GM23338 (cell line): Measurements from ENCODE around the gene HOXC5. TPM values are rescaled to one million over a fixed set of nuclear protein-coding genes. Genes with fewer than 3 reads are reported as not detected.
A peak's percentile ranks its signal among the peaks of the same experiment; 100 is the strongest.

Source experiments
- ATAC-seq: fragments of 200-7000 bp; cut with Tn5 transposase; 3 replicates; pipeline ENCODE4 v1.9.1; 2020
- DNase-seq: peaks from one replicate; pipeline ENCODE4 v3.0.0-alpha.2; 2015; ENCODE audit warnings: low spot score
- H2AFZ ChIP-seq: fragments of 200-600 bp; sonication (generic); 2 replicates; pipeline ENCODE4 v1.8.0; 2016; ENCODE audit warnings: antibody characterized with exemption, mild to moderate bottlenecking, moderate library complexity
- H3F3A ChIP-seq: fragments of 200-600 bp; sonication (generic); replicated peaks from 2 replicates; pipeline ENCODE4 v1.8.0; 2017; ENCODE audit warnings: antibody characterized with exemption, mixed run types, low read depth
- H3K27ac ChIP-seq: fragments of 200-600 bp; sonication (generic); 2 replicates; pipeline ENCODE4 v1.6.1; 2016; ENCODE audit warnings: low read depth
- H3K27me3 ChIP-seq: fragments of 200-600 bp; sonication (generic); 2 replicates; pipeline ENCODE4 v1.8.0; 2016; ENCODE audit warnings: mild to moderate bottlenecking, mixed run types, moderate library complexity; ENCODE audit not compliant: insufficient read depth
- H3K36me3 ChIP-seq: fragments of 200-600 bp; sonication (generic); 2 replicates; pipeline ENCODE4 v1.8.0; 2016; ENCODE audit warnings: mild to moderate bottlenecking; ENCODE audit not compliant: insufficient read depth
- H3K4me1 ChIP-seq: fragments of 200-600 bp; sonication (generic); 2 replicates; pipeline ENCODE4 v1.8.0; 2016; ENCODE audit warnings: mild to moderate bottlenecking, moderate library complexity; ENCODE audit not compliant: insufficient read depth
- H3K4me2 ChIP-seq: fragments of 200-600 bp; sonication (generic); 2 replicates; pipeline ENCODE4 v1.7.1; 2017; ENCODE audit warnings: mixed run types
- H3K4me3 ChIP-seq: fragments of 200-600 bp; sonication (generic); 2 replicates; pipeline ENCODE4 v1.6.1; 2016; ENCODE audit warnings: mixed run types
- H3K79me2 ChIP-seq: fragments of 200-600 bp; sonication (generic); replicated peaks from 2 replicates; pipeline ENCODE4 v1.8.0; 2017; ENCODE audit warnings: mild to moderate bottlenecking; ENCODE audit not compliant: insufficient read depth
- H3K9me2 ChIP-seq: fragments of 200-600 bp; sonication (generic); 2 replicates; pipeline ENCODE4 v1.8.0; 2017; ENCODE audit not compliant: insufficient read depth
- H4K20me1 ChIP-seq: fragments of 200-600 bp; sonication (generic); replicated peaks from 2 replicates; pipeline ENCODE4 v1.8.0; 2017; ENCODE audit warnings: mild to moderate bottlenecking; ENCODE audit not compliant: insufficient read depth
- H3K27ac Mint-ChIP-seq: 2 replicates; pipeline ENCODE4 v1.8.0; 2020; ENCODE audit warnings: inconsistent platforms, mild to moderate bottlenecking, moderate library complexity, mixed read lengths
- H3K27me3 Mint-ChIP-seq: 3 replicates; pipeline ENCODE4 v1.8.0; 2022; ENCODE audit warnings: low read depth, mild to moderate bottlenecking, moderate library complexity, mixed read lengths, inconsistent platforms; ENCODE audit not compliant: insufficient read depth, poor library complexity
- H3K36me3 Mint-ChIP-seq: 3 replicates; pipeline ENCODE4 v1.8.0; 2021; ENCODE audit warnings: low read depth, mild to moderate bottlenecking, inconsistent platforms, moderate library complexity, mixed read lengths
- H3K4me1 Mint-ChIP-seq: 3 replicates; pipeline ENCODE4 v1.8.0; 2020; ENCODE audit warnings: mild to moderate bottlenecking, inconsistent platforms, mixed read lengths
- H3K4me3 Mint-ChIP-seq: 3 replicates; pipeline ENCODE4 v1.8.0; 2021; ENCODE audit warnings: moderate library complexity, mild to moderate bottlenecking, inconsistent platforms, mixed read lengths
- H3K9me3 Mint-ChIP-seq: 3 replicates; pipeline ENCODE4 v1.8.0; 2020; ENCODE audit warnings: moderate library complexity, mild to moderate bottlenecking, inconsistent platforms, mixed read lengths
- EZH2 ChIP-seq: fragments of 200-600 bp; sonication (generic); IDR thresholded peaks from one replicate; pipeline ENCODE4 v1.8.0; 2017; ENCODE audit warnings: antibody characterized with exemption, mild to moderate bottlenecking, low read depth; ENCODE audit not compliant: unreplicated experiment
- EZH2phosphoT487 ChIP-seq: fragments of 200-600 bp; sonication (generic); IDR thresholded peaks from one replicate; pipeline ENCODE4 v1.8.1; 2018; ENCODE audit warnings: antibody characterized with exemption; ENCODE audit not compliant: unreplicated experiment
- POLR2AphosphoS5 ChIP-seq: IDR thresholded peaks from 2 replicates; pipeline ENCODE4 v1.6.1; 2016; ENCODE audit warnings: antibody characterized with exemption, low read depth
- ZNF331 ChIP-seq: fragments of 250-450 bp; sonication (Bioruptor Pico); IDR thresholded peaks from 2 replicates; pipeline ENCODE4 v1.5.0; 2020; ENCODE audit warnings: low read depth, mild to moderate bottlenecking, moderate library complexity
- polyA plus RNA-seq: library from polyadenylated mRNA; unstranded; fragments of >200 nt; fragmentation: Nextera tagmentation; extraction: Ambion mirVana; gene quantifications from 2 replicates; pipeline ENCODE4 v1.2.1, GENCODE V29; 2016
- total RNA-seq: library from RNA; depleted of rRNA; stranded (reverse); fragments of >200 nt; shearing (Covaris generic); gene quantifications from 2 replicates; pipeline ENCODE4 v1.2.3, GENCODE V29; 2014

HOXC5 gene
- total and polyA plus RNA-seq, 2 experiments from 2014 or later: not detected

DNA sequence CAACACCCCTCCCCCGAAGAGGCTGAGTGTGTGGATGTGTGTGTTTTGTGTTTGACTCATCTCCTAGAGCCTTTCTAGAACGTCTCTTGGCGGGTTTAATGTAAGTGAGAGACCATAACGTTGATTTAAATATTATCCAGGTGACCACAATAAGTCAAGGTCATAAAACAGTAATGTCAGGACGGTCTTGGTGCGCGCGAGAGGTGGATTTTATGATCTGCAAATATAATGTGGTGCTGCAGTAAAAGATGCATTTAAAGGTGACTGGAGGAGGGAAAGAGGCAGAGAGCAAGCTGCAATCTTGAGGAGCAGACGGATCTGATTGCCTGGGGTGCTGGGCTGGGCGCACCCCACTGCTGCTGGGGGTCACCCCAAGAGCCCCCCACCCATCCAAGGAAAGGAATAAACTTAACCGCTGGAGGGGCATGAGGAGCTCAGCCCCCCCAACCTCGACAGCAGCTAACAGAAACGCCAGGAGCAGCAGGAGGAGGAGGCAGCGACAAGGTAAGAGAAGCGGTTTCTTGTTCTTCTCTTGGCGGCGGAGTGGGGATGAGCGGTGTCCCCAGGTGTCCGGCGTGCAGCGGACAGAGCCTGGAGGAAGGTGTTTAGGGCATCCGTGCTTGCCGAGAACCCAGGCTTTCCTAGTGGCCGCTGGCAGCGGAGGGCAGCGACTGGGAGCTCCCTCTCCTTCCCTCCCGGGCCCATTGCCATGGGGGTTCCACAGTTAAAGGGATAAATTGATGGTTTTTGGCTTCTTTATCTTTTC lies 42.4 kb upstream of the HOXC5 start:
- Histone ChIP-seq H3K79me2 (no peaks in the 10 kb centered on the region), H3K4me2 (peak overlapping the region; percentile 26; the same call in 1 of the 2 replicates), H3K9me2 (no peaks in the 10 kb centered on the region), H3K36me3 (no peaks in the 10 kb centered on the region), H3K27ac (no peak overlapping the region), H4K20me1 (peaks cover 44% of the 10 kb centered on the region), H3K27me3 (peaks cover 100% of the 10 kb centered on the region), H3K4me1 (peaks cover 44% of the 10 kb centered on the region), H2AFZ (no peak overlapping the region), H3K4me3 (no peak overlapping the region), H3F3A (peaks cover 46% of the 10 kb centered on the region)
- Mint-ChIP-seq H3K4me1 (peaks cover 38% of the 10 kb centered on the region), H3K27me3 (peaks cover 100% of the 10 kb centered on the region), H3K4me3 (peak overlapping the region; percentile 1; the same call in 1 of the 3 replicates), H3K27ac (no peak overlapping the region), H3K9me3 (peaks cover 5% of the 10 kb centered on the region; the same call in 2 of the 3 replicates), H3K36me3 (no peaks in the 10 kb centered on the region; the same call in 2 of the 3 replicates)
- DNase-seq (peak; percentile 54), ATAC-seq (no peak)
- peak; percentile 84 for TF ChIP-seq EZH2
- TF ChIP-seq ZNF331 (CRISPR knock-in tag): no peak
- peak; percentile 55 for TF ChIP-seq EZH2phosphoT487

DNA sequence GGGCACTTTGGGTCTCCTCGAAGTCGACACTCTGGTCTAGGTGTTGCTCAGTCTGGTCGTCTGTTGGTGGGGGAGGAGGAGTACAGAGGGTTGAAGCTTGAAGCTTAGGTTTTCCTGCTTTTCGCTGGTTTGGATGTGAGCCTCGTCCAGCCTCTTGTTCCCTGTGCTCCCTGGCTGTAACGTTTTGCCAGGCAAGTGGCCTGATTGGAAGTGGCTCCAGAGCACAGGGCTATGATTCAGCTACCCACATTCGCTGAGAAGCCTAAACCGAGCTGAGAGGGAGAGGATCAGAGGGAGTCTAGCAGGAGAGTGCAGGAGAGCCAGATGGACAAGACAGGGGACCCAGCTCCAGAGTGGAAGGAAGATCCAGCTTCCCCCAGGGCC lies 41.8 kb upstream of the HOXC5 start:
- H3F3A ChIP-seq: peaks cover 43% of the 10 kb centered on the region
- H3K9me3 Mint-ChIP-seq: peaks cover 5% of the 10 kb centered on the region; the same call in 2 of the 3 replicates
- no peak overlapping the region for H2AFZ ChIP-seq
- H3K27me3 ChIP-seq: peaks cover 100% of the 10 kb centered on the region
- peaks cover 100% of the 10 kb centered on the region for H3K27me3 Mint-ChIP-seq
- no peak overlapping the region; the same call in 2 of the 3 replicates for H3K4me3 Mint-ChIP-seq
- H3K4me1 ChIP-seq: peaks cover 42% of the 10 kb centered on the region
- no peak overlapping the region for H3K27ac Mint-ChIP-seq
- no peaks in the 10 kb centered on the region; the same call in 2 of the 3 replicates for H3K36me3 Mint-ChIP-seq
- peaks cover 40% of the 10 kb centered on the region for H3K4me1 Mint-ChIP-seq
- H3K27ac ChIP-seq: no peak overlapping the region
- no peaks in the 10 kb centered on the region for H3K9me2 ChIP-seq
- no peak overlapping the region for H3K4me3 ChIP-seq
- ATAC-seq (no peak), DNase-seq (no peak)
- peak; percentile 92 for TF ChIP-seq EZH2
- no peak for TF ChIP-seq ZNF331 (CRISPR knock-in tag)
- no peaks in the 10 kb centered on the region for H3K36me3 ChIP-seq
- peaks cover 44% of the 10 kb centered on the region for H4K20me1 ChIP-seq
- H3K79me2 ChIP-seq: no peaks in the 10 kb centered on the region
- peak overlapping the region; percentile 26; the same call in 1 of the 2 replicates for H3K4me2 ChIP-seq

DNA sequence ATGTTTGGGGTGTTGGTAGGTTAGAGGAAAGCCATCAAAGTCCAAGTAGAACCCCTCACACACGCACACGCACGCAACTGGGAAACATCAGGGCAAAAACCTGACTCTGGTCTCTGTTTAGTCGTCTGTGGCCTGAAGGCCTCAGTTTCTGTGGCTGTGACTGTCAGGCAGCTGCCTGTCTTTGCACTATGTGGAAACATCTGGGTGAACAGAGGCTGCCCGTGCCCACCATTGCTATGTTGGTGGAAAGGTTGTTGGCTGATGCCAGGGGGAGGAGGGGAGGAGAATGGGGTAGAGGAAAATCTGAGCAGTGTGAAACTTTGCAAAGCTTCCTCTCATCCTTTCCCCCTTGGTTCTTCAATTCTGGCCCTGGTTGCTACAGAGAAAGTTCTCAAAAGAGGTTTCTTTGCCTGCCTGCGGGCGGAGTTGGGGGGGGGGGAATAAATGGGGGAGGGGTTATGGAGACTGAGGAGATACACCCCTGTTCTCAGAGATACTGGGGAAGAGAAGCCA lies 40.4 kb upstream of the HOXC5 start:
- peaks cover 100% of the 10 kb centered on the region for H3K27me3 ChIP-seq
- no peaks in the 10 kb centered on the region; the same call in 2 of the 3 replicates for H3K9me3 Mint-ChIP-seq
- no peak overlapping the region for H3K27ac Mint-ChIP-seq
- TF ChIP-seq POLR2AphosphoS5 (no peak), EZH2 (peak; percentile 74)
- H3K27ac ChIP-seq: no peak overlapping the region
- H3K4me3 Mint-ChIP-seq: no peak overlapping the region
- no peaks in the 10 kb centered on the region; the same call in 2 of the 3 replicates for H3K36me3 Mint-ChIP-seq
- H3K4me1 Mint-ChIP-seq: peaks cover 38% of the 10 kb centered on the region
- H3K4me2 ChIP-seq: no peak overlapping the region
- H2AFZ ChIP-seq: no peak overlapping the region
- no peaks in the 10 kb centered on the region for H3K36me3 ChIP-seq
- ATAC-seq: no peak
- H3K9me2 ChIP-seq: no peaks in the 10 kb centered on the region
- H3K79me2 ChIP-seq: no peaks in the 10 kb centered on the region
- H4K20me1 ChIP-seq: peaks cover 40% of the 10 kb centered on the region
- peaks cover 41% of the 10 kb centered on the region for H3K4me1 ChIP-seq
- H3K27me3 Mint-ChIP-seq: peaks cover 100% of the 10 kb centered on the region
- no peak for DNase-seq
- H3K4me3 ChIP-seq: no peak overlapping the region
- peaks cover 49% of the 10 kb centered on the region for H3F3A ChIP-seq
